ENCODE results near the gene LRRC7. TPM values are rescaled to one million over a fixed set of nuclear protein-coding genes. Genes with fewer than 3 reads are reported as not detected.

LRRC7 gene
- total and polyA plus RNA-seq, 2 experiments from 2014 or later = 1.2 TPM; not detected in 1

GRCh38 chr1:69858534-69858933 lies 290.8 kb downstream of the LRRC7 start:
- no peak overlapping the region for H3K4me2 ChIP-seq

More at GRCh38 chr1:69858534-69858933, 290.8 kb downstream of the LRRC7 start:
- Mint-ChIP-seq H3K4me1 (peaks cover 8% of the 10 kb centered on the region), H3K9me3 (no peaks in the 10 kb centered on the region), H3K27me3 (ENCODE audit: insufficient read depth, low read depth, poor library complexity) (no peaks in the 10 kb centered on the region), H3K4me3 (no peak overlapping the region), H3K27ac (no peak overlapping the region), H3K36me3 (ENCODE audit: low read depth) (no peaks in the 10 kb centered on the region)
- no peaks in the 10 kb centered on the region for H3K36me3 ChIP-seq (ENCODE audit: insufficient read depth)
- H3K9me2 ChIP-seq (ENCODE audit: insufficient read depth) = no peaks in the 10 kb centered on the region
- no peak overlapping the region for H3K27ac ChIP-seq (ENCODE audit: low read depth)
- H3K27me3 ChIP-seq (ENCODE audit: insufficient read depth) = no peaks in the 10 kb centered on the region
- H2AFZ ChIP-seq = no peak overlapping the region
- no peaks in the 10 kb centered on the region; the same call in 1 of the 2 replicates for H3K4me1 ChIP-seq (ENCODE audit: insufficient read depth)
- H3K79me2 ChIP-seq (replicated peaks; ENCODE audit: insufficient read depth) = no peaks in the 10 kb centered on the region
- H3F3A ChIP-seq (replicated peaks; ENCODE audit: low read depth) = no peaks in the 10 kb centered on the region
- DNase-seq (ENCODE audit: low spot score) (no peak), ATAC-seq (no peak)
- H3K4me3 ChIP-seq = no peak overlapping the region
- TF ChIP-seq CREB1 (CRISPR knock-in tag; IDR thresholded peaks at IDR 0.05; ENCODE audit: low read depth) = no peak
- TF ChIP-seq STAT1 (IDR thresholded peaks at IDR 0.05; ENCODE audit: unreplicated experiment) = no peak
- TF ChIP-seq EZH2phosphoT487 (IDR thresholded peaks at IDR 0.05; ENCODE audit: unreplicated experiment) = no peak
- no peak for TF ChIP-seq ZNF114 (CRISPR knock-in tag; IDR thresholded peaks at IDR 0.05)
- no peak for TF ChIP-seq ZNF331 (CRISPR knock-in tag; IDR thresholded peaks at IDR 0.05; ENCODE audit: low read depth)
- no peak for TF ChIP-seq NANOG (IDR thresholded peaks at IDR 0.05; ENCODE audit: borderline replicate concordance)
- no peak for TF ChIP-seq ETS1 (IDR thresholded peaks at IDR 0.05)
- no peak for TF ChIP-seq POLR2AphosphoS5 (IDR thresholded peaks at IDR 0.05; ENCODE audit: low read depth)
- TF ChIP-seq JUNB (IDR thresholded peaks at IDR 0.05; ENCODE audit: unreplicated experiment) = no peak
- TF ChIP-seq ZNF462 (CRISPR knock-in tag; IDR thresholded peaks at IDR 0.05) = no peak
- no peak for TF ChIP-seq EZH2 (IDR thresholded peaks at IDR 0.05; ENCODE audit: low read depth, unreplicated experiment)
- no peak for TF ChIP-seq CTCF (conservative IDR thresholded peaks at IDR 0.05; ENCODE audit: low read depth in 2 of 2)
- H4K20me1 ChIP-seq (replicated peaks; ENCODE audit: insufficient read depth) = no peaks in the 10 kb centered on the region
